Measurements from ENCODE around the gene MFSD11.
A peak's percentile ranks its signal among the peaks of the same experiment; 100 is the strongest.

The MFSD11 gene

DNA sequence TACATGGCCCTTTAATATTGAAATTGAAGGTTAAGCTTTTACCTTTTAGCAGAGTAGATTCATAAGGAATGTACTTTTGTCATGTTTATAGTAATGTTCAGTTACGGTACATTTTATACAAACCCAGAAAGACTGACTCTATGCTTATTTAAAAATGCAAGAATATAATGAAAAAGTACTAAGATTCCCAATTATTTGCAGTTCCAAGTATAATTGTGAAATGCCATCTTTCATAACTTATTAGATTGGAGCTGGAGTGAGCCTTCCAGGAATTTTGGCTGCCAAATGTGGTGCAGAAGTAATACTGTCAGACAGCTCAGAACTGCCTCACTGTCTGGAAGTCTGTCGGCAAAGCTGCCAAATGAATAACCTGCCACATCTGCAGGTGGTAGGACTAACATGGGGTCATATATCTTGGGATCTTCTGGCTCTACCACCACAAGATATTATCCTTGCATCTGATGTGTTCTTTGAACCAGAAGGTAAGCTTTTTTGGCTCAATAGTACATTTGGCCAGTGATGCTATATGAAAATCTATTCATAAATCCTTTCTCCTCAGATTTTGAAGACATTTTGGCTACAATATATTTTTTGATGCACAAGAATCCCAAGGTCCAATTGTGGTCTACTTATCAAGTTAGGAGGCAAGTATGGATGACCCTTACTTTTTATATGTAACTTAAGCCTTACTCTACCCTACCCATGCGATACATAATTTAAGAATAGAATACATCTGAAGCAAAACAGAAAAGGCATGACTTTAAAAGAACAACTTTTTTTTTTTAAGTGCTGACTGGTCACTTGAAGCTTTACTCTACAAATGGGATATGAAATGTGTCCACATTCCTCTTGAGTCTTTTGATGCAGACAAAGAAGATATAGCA is 4.9 kb upstream of the MFSD11 start:
- H3K27ac ChIP-seq = no peak overlapping the region
- peak overlapping the region; percentile 80 for H3K4me3 ChIP-seq (ENCODE audit: low read depth, low read length)
- peaks cover 50% of the 10 kb centered on the region for H3K36me3 ChIP-seq (replicated peaks)
- DNase-seq = no peak
- TF ChIP-seq, protein P1, sequence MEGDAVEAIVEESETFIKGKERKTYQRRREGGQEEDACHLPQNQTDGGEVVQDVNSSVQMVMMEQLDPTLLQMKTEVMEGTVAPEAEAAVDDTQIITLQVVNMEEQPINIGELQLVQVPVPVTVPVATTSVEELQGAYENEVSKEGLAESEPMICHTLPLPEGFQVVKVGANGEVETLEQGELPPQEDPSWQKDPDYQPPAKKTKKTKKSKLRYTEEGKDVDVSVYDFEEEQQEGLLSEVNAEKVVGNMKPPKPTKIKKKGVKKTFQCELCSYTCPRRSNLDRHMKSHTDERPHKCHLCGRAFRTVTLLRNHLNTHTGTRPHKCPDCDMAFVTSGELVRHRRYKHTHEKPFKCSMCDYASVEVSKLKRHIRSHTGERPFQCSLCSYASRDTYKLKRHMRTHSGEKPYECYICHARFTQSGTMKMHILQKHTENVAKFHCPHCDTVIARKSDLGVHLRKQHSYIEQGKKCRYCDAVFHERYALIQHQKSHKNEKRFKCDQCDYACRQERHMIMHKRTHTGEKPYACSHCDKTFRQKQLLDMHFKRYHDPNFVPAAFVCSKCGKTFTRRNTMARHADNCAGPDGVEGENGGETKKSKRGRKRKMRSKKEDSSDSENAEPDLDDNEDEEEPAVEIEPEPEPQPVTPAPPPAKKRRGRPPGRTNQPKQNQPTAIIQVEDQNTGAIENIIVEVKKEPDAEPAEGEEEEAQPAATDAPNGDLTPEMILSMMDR (IDR thresholded peaks at IDR 0.05; ENCODE audit: low read depth, low read length, missing control alignments) = no peak
- in situ Hi-C loops (cut with HindIII; ENCODE audit: low pct_ligation_motif_present, low sequenced_read_pairs) = no loop called here
- no peaks in the 10 kb centered on the region for H3K27me3 ChIP-seq (replicated peaks)

DNA sequence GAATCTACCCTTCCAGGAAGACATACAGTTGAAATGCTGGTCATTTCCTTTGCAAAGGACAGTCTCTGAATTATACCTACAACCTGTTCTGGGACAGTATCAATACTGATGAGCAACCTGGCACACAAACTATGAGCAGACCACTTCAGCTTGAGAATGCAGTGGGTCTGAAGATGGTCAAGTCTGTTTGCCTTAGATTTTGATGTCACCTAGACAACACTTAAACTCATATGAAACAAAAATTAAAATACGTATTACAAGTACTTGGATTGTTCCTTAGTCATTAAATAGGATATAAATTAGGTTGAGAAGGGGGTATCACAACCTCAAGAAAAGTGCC is 4.3 kb upstream of the MFSD11 start:
- peak overlapping the region; percentile 80 for H3K4me3 ChIP-seq (ENCODE audit: low read depth, low read length)

DNA sequence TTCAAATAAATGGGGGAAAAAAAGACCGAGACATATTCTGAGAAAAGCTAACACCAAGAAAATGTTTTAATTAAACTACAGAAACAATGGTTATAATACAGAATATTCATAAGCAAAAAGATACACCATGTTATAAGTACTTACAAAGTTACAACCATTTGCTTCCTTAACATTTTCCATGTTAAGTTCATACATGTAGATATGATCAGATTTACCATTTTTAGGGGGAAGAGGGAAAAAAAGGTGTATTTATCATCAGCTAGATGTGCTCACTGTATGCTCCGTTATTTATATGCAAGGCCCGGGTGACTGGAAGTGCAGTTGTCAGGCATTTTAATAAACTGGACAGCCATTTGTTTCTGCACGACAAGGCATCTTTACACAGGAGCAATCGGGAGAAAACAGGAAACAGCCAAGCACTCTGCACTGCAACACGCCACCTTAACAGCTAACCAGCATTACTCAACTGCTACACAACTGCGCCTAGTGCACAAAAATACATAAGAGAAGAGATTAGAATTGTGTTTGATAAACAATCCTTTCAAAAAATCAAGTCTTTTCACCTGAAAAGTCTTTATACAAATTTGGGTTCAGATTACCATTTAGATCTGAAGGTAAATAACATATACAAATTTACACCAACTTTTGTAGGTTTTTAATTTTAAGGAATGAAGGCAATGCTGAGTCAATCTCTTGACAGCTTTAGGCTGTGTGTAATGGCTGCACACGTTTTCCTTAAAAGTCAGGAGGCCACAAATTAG is 3.7 kb upstream of the MFSD11 start:
- TF ChIP-seq, protein P1 (IDR thresholded peaks at IDR 0.05; ENCODE audit: low read depth, low read length, missing control alignments) = no peak
- no peak overlapping the region for H3K27ac ChIP-seq
- peaks cover 50% of the 10 kb centered on the region for H3K36me3 ChIP-seq (replicated peaks)
- H3K27me3 ChIP-seq (replicated peaks) = no peaks in the 10 kb centered on the region
- no peak for DNase-seq
- in situ Hi-C loops (cut with HindIII; ENCODE audit: low pct_ligation_motif_present, low sequenced_read_pairs) = no loop called here
- peak overlapping the region; percentile 80 for H3K4me3 ChIP-seq (ENCODE audit: low read depth, low read length)

More for the DNA sequence above, 4.3 kb upstream of the MFSD11 start:
- H3K27ac ChIP-seq = no peak overlapping the region
- TF ChIP-seq, protein P1 (IDR thresholded peaks at IDR 0.05; ENCODE audit: low read depth, low read length, missing control alignments) = no peak
- H3K36me3 ChIP-seq (replicated peaks) = peaks cover 50% of the 10 kb centered on the region
- no peaks in the 10 kb centered on the region for H3K27me3 ChIP-seq (replicated peaks)
- DNase-seq = no peak
- in situ Hi-C loops (cut with HindIII; ENCODE audit: low pct_ligation_motif_present, low sequenced_read_pairs) = no loop called here

DNA sequence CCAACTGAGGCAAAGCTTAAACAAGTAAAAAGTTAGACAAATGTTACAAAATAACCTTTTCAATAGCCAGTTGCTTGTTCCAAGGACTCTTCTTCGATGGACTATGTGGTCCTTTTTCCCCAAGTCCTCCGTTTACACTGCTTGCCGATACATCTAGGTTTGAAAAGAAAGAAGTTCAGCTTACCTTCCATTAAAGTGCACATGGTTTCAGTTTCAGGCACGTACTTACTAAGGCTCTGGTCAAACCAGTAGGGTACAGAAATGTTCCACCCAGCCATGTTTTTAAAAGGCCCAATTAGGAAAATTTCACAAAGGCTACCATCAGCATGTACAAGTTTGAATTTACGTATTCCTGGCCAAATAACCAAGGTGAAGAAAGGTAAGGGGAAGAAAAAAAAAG is 2.9 kb upstream of the MFSD11 start:
- H3K36me3 ChIP-seq (replicated peaks) = peaks cover 50% of the 10 kb centered on the region
- in situ Hi-C loops (cut with HindIII; ENCODE audit: low pct_ligation_motif_present, low sequenced_read_pairs) = no loop called here
- no peak overlapping the region for H3K27ac ChIP-seq
- DNase-seq = no peak
- TF ChIP-seq, protein P1 (IDR thresholded peaks at IDR 0.05; ENCODE audit: low read depth, low read length, missing control alignments) = no peak
- peak overlapping the region; percentile 80 for H3K4me3 ChIP-seq (ENCODE audit: low read depth, low read length)
- H3K27me3 ChIP-seq (replicated peaks) = no peaks in the 10 kb centered on the region

DNA sequence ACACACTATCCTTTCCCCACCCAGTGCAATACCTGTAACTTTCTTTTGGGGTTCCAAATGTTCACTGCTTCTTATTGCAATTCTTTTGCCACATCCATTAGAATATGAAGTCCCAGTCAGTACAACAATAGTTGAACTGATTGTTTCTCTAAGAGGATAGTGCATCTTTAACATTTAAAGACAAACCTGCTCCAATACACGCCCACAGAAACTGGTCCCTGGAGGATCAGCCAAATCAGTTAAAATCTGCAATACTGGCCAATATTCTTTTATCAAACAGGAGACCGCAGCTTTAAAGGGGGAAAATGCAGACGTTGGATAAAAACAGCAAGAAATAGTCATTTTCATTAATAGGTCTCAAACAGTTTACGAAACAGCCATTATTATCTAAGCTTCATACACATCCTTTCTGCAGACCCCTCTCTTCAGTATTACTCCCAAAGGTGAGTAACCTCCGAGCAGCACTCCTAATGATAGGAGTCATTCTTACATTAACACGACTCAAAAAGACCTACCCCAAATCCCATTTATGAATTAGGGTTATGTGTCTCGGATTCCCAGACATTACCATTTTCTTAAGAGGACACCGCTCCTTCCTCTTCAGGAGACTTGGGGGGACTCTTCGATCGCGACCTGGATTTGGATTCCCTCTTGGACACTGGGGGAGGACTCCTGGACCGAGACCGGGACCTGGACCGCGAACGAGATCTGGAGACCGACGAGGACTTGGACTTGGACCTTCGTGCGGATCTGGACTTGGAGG is 2.2 kb upstream of the MFSD11 start:
- Histone ChIP-seq H3K27me3 (replicated peaks) (no peaks in the 10 kb centered on the region), H3K4me3 (ENCODE audit: low read depth, low read length) (peak overlapping the region; percentile 80), H3K36me3 (replicated peaks) (peaks cover 48% of the 10 kb centered on the region), H3K27ac (peak overlapping the region; percentile 78)
- no peak for DNase-seq
- in situ Hi-C loops (cut with HindIII; ENCODE audit: low pct_ligation_motif_present, low sequenced_read_pairs) = no loop called here
- TF ChIP-seq, protein P1 (IDR thresholded peaks at IDR 0.05; ENCODE audit: low read depth, low read length, missing control alignments) = no peak

Data from brain microvascular endothelial cell (primary cell).